K562 (cell line): Measurements from ENCODE around the gene C1QTNF5. TPM values are rescaled to one million over a fixed set of nuclear protein-coding genes. Genes with fewer than 3 reads are reported as not detected.

Source experiments
- BACH1 ChIP-seq: fragments of 200-800 bp; sonication (Bioruptor generic); IDR thresholded peaks from 2 replicates; pipeline ENCODE4 v1.6.1; 2016; ENCODE audit warnings: missing genetic modification characterization, missing compliant biosample characterization
- BRD9 ChIP-seq: fragments of 450-650 bp; IDR thresholded peaks from 2 replicates; pipeline ENCODE4 v1.6.1; 2018; ENCODE audit warnings: low read depth; ENCODE audit not compliant: partially characterized antibody
- BRF1 ChIP-seq: IDR thresholded peaks from 3 replicates; pipeline ENCODE4 v1.6.1; 2011; ENCODE audit warnings: borderline replicate concordance, mild to moderate bottlenecking; ENCODE audit not compliant: insufficient read length; ENCODE audit errors: extremely low read depth
- CXXC5 ChIP-seq: fragments of 250-450 bp; sonication (Bioruptor Pico); IDR thresholded peaks from 2 replicates; pipeline ENCODE4 v1.8.0; 2022; ENCODE audit warnings: inconsistent platforms, mild to moderate bottlenecking, moderate library complexity
- FOXO4 ChIP-seq: fragments of 450-650 bp; formaldehyde crosslinking; IDR thresholded peaks from 2 replicates; pipeline ENCODE4 v1.4.0; 2020; ENCODE audit warnings: mild to moderate bottlenecking, moderate library complexity
- OTX1 ChIP-seq: fragments of 450-650 bp; formaldehyde crosslinking; IDR thresholded peaks from 2 replicates; pipeline ENCODE4 v1.4.0; 2022; ENCODE audit warnings: mild to moderate bottlenecking
- PATZ1 ChIP-seq: fragments of 250-450 bp; sonication (Bioruptor Pico); IDR thresholded peaks from 2 replicates; pipeline ENCODE4 v1.5.0; 2020; ENCODE audit warnings: mild to moderate bottlenecking, borderline replicate concordance
- PHF21A ChIP-seq: fragments of 450-650 bp; IDR thresholded peaks from 2 replicates; pipeline ENCODE4 v1.6.1; 2017; ENCODE audit warnings: low read depth, borderline replicate concordance
- PTBP1 ChIP-seq: fragments of 200-400 bp; formaldehyde crosslinking; IDR thresholded peaks from 2 replicates; pipeline ENCODE4 v1.6.1; 2017; ENCODE audit warnings: low read depth, low read length
- ZBTB12 ChIP-seq: fragments of 250-450 bp; sonication (Bioruptor Pico); IDR thresholded peaks from 2 replicates; pipeline ENCODE4 v1.4.0; 2020
- ZBTB7A ChIP-seq: IDR thresholded peaks from 2 replicates; pipeline ENCODE4 v1.6.1; 2011; ENCODE audit warnings: low read depth, mild to moderate bottlenecking, low read length, moderate library complexity, borderline replicate concordance; ENCODE audit not compliant: control insufficient read depth
- ZNF134 ChIP-seq: fragments of 250-450 bp; sonication (Bioruptor Pico); conservative IDR thresholded peaks from 2 replicates; pipeline ENCODE4 v1.4.0; 2020
- ZNF3 ChIP-seq: fragments of 250-450 bp; sonication (Bioruptor Pico); IDR thresholded peaks from 2 replicates; pipeline ENCODE4 v1.5.0; 2021; ENCODE audit warnings: mild to moderate bottlenecking, moderate library complexity
- ZNF57 ChIP-seq: fragments of 450-650 bp; formaldehyde crosslinking; IDR thresholded peaks from 2 replicates; pipeline ENCODE4 v1.4.0; 2020; ENCODE audit warnings: mild to moderate bottlenecking, moderate library complexity
- ZNF583 ChIP-seq: fragments of 250-450 bp; sonication (Bioruptor Pico); IDR thresholded peaks from 2 replicates; pipeline ENCODE4 v1.4.0; 2020
- polyA plus RNA-seq, 8 experiments: library from polyadenylated mRNA; depleted of rRNA in 4 of 8; stranded (reverse) in 5 of 8; unstranded in 3 of 8; fragments of >200 nt; fragmentation: Nextera tagmentation in 2 of 8; fragmentation: Illumina TruSeq in 1 of 8; extraction: Ambion mirVana in 2 of 8; extraction: Trizol in 1 of 8; gene quantifications; 2 replicates each; pipeline versions ENCODE4 v1.2.1 to v1.2.3, GENCODE V29; 2011 to 2014; ENCODE audit warnings: inconsistent platforms in 1 of 8, missing spikeins in 1 of 8
- total RNA-seq, 7 experiments: library from RNA; depleted of rRNA in 6 of 7; stranded (reverse); fragments of >200 nt in 6 of 7; fragmentation: Illumina TruSeq in 2 of 7; extraction: Trizol in 2 of 7; gene quantifications; 2 replicates each; pipeline versions ENCODE4 v1.2.1 to v1.2.3, GENCODE V29; 2011 to 2021; ENCODE audit warnings: low replicate concordance in 1 of 7
- TF ChIP-seq, protein P1 (sequence below): fragments of 250-450 bp; sonication (Bioruptor Pico); IDR thresholded peaks from 2 replicates; pipeline ENCODE4 v1.4.0; 2020; ENCODE audit warnings: mild to moderate bottlenecking, moderate library complexity
- TF ChIP-seq, protein P2 (sequence below), 2 experiments: fragments of 250-450 bp in 1 of 2; fragments of 450-650 bp in 1 of 2; sonication (Bioruptor Pico) in 1 of 2; IDR thresholded peaks; 2 replicates each; pipeline versions ENCODE4 v1.6.1 to v1.8.0; 2016 to 2021; ENCODE audit warnings: mild to moderate bottlenecking in 2 of 2, moderate library complexity in 2 of 2, missing compliant biosample characterization in 1 of 2, missing genetic modification characterization in 1 of 2

The C1QTNF5 gene
- total and polyA plus RNA-seq, 9 of the 15 experiments (the other 6 are each of a cell fraction or from before 2014, with no cell fraction given), result 0.07 to 0.76 (median 0.24) TPM; not detected in 1

- no peak for TF ChIP-seq BRF1
- TF ChIP-seq ZNF3 (CRISPR knock-in tag), result no peak
- TF ChIP-seq OTX1 (CRISPR knock-in tag), result no peak
- no peak for TF ChIP-seq ZNF583 (CRISPR knock-in tag)
- TF ChIP-seq PHF21A, result peak; percentile 79
- no peak for TF ChIP-seq PATZ1
- TF ChIP-seq BACH1 (tag), result no peak
- TF ChIP-seq, protein P1, sequence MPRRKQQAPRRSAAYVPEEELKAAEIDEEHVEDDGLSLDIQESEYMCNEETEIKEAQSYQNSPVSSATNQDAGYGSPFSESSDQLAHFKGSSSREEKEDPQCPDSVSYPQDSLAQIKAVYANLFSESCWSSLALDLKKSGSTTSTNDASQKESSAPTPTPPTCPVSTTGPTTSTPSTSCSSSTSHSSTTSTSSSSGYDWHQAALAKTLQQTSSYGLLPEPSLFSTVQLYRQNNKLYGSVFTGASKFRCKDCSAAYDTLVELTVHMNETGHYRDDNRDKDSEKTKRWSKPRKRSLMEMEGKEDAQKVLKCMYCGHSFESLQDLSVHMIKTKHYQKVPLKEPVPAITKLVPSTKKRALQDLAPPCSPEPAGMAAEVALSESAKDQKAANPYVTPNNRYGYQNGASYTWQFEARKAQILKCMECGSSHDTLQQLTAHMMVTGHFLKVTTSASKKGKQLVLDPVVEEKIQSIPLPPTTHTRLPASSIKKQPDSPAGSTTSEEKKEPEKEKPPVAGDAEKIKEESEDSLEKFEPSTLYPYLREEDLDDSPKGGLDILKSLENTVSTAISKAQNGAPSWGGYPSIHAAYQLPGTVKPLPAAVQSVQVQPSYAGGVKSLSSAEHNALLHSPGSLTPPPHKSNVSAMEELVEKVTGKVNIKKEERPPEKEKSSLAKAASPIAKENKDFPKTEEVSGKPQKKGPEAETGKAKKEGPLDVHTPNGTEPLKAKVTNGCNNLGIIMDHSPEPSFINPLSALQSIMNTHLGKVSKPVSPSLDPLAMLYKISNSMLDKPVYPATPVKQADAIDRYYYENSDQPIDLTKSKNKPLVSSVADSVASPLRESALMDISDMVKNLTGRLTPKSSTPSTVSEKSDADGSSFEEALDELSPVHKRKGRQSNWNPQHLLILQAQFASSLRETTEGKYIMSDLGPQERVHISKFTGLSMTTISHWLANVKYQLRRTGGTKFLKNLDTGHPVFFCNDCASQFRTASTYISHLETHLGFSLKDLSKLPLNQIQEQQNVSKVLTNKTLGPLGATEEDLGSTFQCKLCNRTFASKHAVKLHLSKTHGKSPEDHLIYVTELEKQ, result no peak
- no peak for TF ChIP-seq ZNF57 (CRISPR knock-in tag)
- peak; percentile 38 for TF ChIP-seq BRD9
- no peak for TF ChIP-seq CXXC5 (CRISPR knock-in tag)
- TF ChIP-seq ZBTB12 (CRISPR knock-in tag), result no peak
- TF ChIP-seq PTBP1, result no peak
- TF ChIP-seq FOXO4 (CRISPR knock-in tag), result no peak
- TF ChIP-seq, protein P2, sequence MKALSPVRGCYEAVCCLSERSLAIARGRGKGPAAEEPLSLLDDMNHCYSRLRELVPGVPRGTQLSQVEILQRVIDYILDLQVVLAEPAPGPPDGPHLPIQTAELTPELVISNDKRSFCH (CRISPR knock-in tag; IDR thresholded peaks at IDR 0.05), result no peak
- TF ChIP-seq, protein P2 (tag; IDR thresholded peaks at IDR 0.05), result peak; percentile 36; the same call in 1 of the 2 replicates
- peak; percentile 86 for TF ChIP-seq ZNF134
- no peak for TF ChIP-seq ZBTB7A
These were observed 20.9 kb downstream of the C1QTNF5 start (continued) for GRCh38 chr11:119319700-119320239.
